ENCODE results near the gene ADGRD1.

The ADGRD1 gene

GRCh38 chr12:131097202-131098177 lies 143.8 kb downstream of the ADGRD1 start:
- no peaks in the 10 kb centered on the region for H3K4me1 ChIP-seq (ENCODE audit: control insufficient read depth, insufficient read depth, low read length)
- no peak overlapping the region for H3K9ac ChIP-seq (ENCODE audit: low read depth, low read length)

GRCh38 chr12:131098178-131098981 lies 144.7 kb downstream of the ADGRD1 start:
- no peaks in the 10 kb centered on the region for H3K36me3 ChIP-seq (ENCODE audit: insufficient read depth, low read length)
- H3K27me3 ChIP-seq (ENCODE audit: control insufficient read depth, insufficient read depth, low read length) = no peaks in the 10 kb centered on the region
- peaks cover 3% of the 10 kb centered on the region for H3K9me3 ChIP-seq (replicated peaks; ENCODE audit: low read length)
- no peaks in the 10 kb centered on the region for H3K4me1 ChIP-seq (ENCODE audit: control insufficient read depth, insufficient read depth, low read length)
- H3K9ac ChIP-seq (ENCODE audit: low read depth, low read length) = no peak overlapping the region
- no peak overlapping the region for H3K4me2 ChIP-seq (ENCODE audit: low read length)
- no peak overlapping the region for H3K4me3 ChIP-seq (ENCODE audit: low read length)

More at GRCh38 chr12:131097202-131098177, 143.8 kb downstream of the ADGRD1 start:
- Histone ChIP-seq H3K36me3 (ENCODE audit: insufficient read depth, low read length) (no peaks in the 10 kb centered on the region), H3K27me3 (ENCODE audit: control insufficient read depth, insufficient read depth, low read length) (no peaks in the 10 kb centered on the region), H3K4me2 (ENCODE audit: low read length) (no peak overlapping the region), H3K4me3 (ENCODE audit: low read length) (no peak overlapping the region), H3K9me3 (replicated peaks; ENCODE audit: low read length) (peaks cover 3% of the 10 kb centered on the region)

GRCh38 chr12:131100031-131100674 lies 146.4 kb downstream of the ADGRD1 start:
- H3K4me2 ChIP-seq (ENCODE audit: low read length) = no peak overlapping the region
- no peaks in the 10 kb centered on the region for H3K4me1 ChIP-seq (ENCODE audit: control insufficient read depth, insufficient read depth, low read length)
- H3K9me3 ChIP-seq (replicated peaks; ENCODE audit: low read length) = peaks cover 3% of the 10 kb centered on the region
- no peaks in the 10 kb centered on the region for H3K27me3 ChIP-seq (ENCODE audit: control insufficient read depth, insufficient read depth, low read length)
- H3K4me3 ChIP-seq (ENCODE audit: low read length) = no peak overlapping the region
- H3K9ac ChIP-seq (ENCODE audit: low read depth, low read length) = no peak overlapping the region
- H3K36me3 ChIP-seq (ENCODE audit: insufficient read depth, low read length) = no peaks in the 10 kb centered on the region

GRCh38 chr12:131101006-131101405 lies 147.3 kb downstream of the ADGRD1 start:
- Histone ChIP-seq H3K9ac (ENCODE audit: low read depth, low read length) (no peak overlapping the region), H3K4me1 (ENCODE audit: control insufficient read depth, insufficient read depth, low read length) (no peaks in the 10 kb centered on the region), H3K4me2 (ENCODE audit: low read length) (no peak overlapping the region), H3K36me3 (ENCODE audit: insufficient read depth, low read length) (no peaks in the 10 kb centered on the region), H3K27me3 (ENCODE audit: control insufficient read depth, insufficient read depth, low read length) (no peaks in the 10 kb centered on the region), H3K4me3 (ENCODE audit: low read length) (no peak overlapping the region), H3K9me3 (replicated peaks; ENCODE audit: low read length) (peaks cover 3% of the 10 kb centered on the region)

- H3K27me3 ChIP-seq (ENCODE audit: control insufficient read depth, insufficient read depth, low read length) = no peaks in the 10 kb centered on the region
- no peaks in the 10 kb centered on the region for H3K36me3 ChIP-seq (ENCODE audit: insufficient read depth, low read length)
- no peak overlapping the region for H3K4me3 ChIP-seq (ENCODE audit: low read length)
- no peak overlapping the region for H3K9ac ChIP-seq (ENCODE audit: low read depth, low read length)
- peaks cover 3% of the 10 kb centered on the region for H3K9me3 ChIP-seq (replicated peaks; ENCODE audit: low read length)
- H3K4me1 ChIP-seq (ENCODE audit: control insufficient read depth, insufficient read depth, low read length) = no peaks in the 10 kb centered on the region
- H3K4me2 ChIP-seq (ENCODE audit: low read length) = no peak overlapping the region
Observed at GRCh38 chr12:131101703-131102492, 148.2 kb downstream of the ADGRD1 start.

GRCh38 chr12:131102493-131102931 lies 148.8 kb downstream of the ADGRD1 start:
- Histone ChIP-seq H3K36me3 (ENCODE audit: insufficient read depth, low read length) (no peaks in the 10 kb centered on the region), H3K4me3 (ENCODE audit: low read length) (no peak overlapping the region), H3K4me1 (ENCODE audit: control insufficient read depth, insufficient read depth, low read length) (no peaks in the 10 kb centered on the region), H3K9me3 (replicated peaks; ENCODE audit: low read length) (peaks cover 3% of the 10 kb centered on the region), H3K4me2 (ENCODE audit: low read length) (no peak overlapping the region), H3K27me3 (ENCODE audit: control insufficient read depth, insufficient read depth, low read length) (no peaks in the 10 kb centered on the region), H3K9ac (ENCODE audit: low read depth, low read length) (no peak overlapping the region)

GRCh38 chr12:131102991-131103668 lies 149.4 kb downstream of the ADGRD1 start:
- no peak overlapping the region for H3K4me2 ChIP-seq (ENCODE audit: low read length)
- no peaks in the 10 kb centered on the region for H3K27me3 ChIP-seq (ENCODE audit: control insufficient read depth, insufficient read depth, low read length)
- no peak overlapping the region for H3K4me3 ChIP-seq (ENCODE audit: low read length)
- H3K9ac ChIP-seq (ENCODE audit: low read depth, low read length) = no peak overlapping the region
- H3K36me3 ChIP-seq (ENCODE audit: insufficient read depth, low read length) = no peaks in the 10 kb centered on the region
- H3K4me1 ChIP-seq (ENCODE audit: control insufficient read depth, insufficient read depth, low read length) = no peaks in the 10 kb centered on the region
- H3K9me3 ChIP-seq (replicated peaks; ENCODE audit: low read length) = peaks cover 3% of the 10 kb centered on the region

GRCh38 chr12:131103669-131104462 lies 150.2 kb downstream of the ADGRD1 start:
- Histone ChIP-seq H3K4me2 (ENCODE audit: low read length) (no peak overlapping the region), H3K9me3 (replicated peaks; ENCODE audit: low read length) (peaks cover 1% of the 10 kb centered on the region), H3K9ac (ENCODE audit: low read depth, low read length) (no peak overlapping the region), H3K27me3 (ENCODE audit: control insufficient read depth, insufficient read depth, low read length) (no peaks in the 10 kb centered on the region), H3K36me3 (ENCODE audit: insufficient read depth, low read length) (no peaks in the 10 kb centered on the region), H3K4me1 (ENCODE audit: control insufficient read depth, insufficient read depth, low read length) (no peaks in the 10 kb centered on the region), H3K4me3 (ENCODE audit: low read length) (no peak overlapping the region)

GRCh38 chr12:131104463-131105350 lies 151.0 kb downstream of the ADGRD1 start:
- H3K4me3 ChIP-seq (ENCODE audit: low read length) = no peak overlapping the region
- no peak overlapping the region for H3K4me2 ChIP-seq (ENCODE audit: low read length)
- H3K27me3 ChIP-seq (ENCODE audit: control insufficient read depth, insufficient read depth, low read length) = no peaks in the 10 kb centered on the region
- no peaks in the 10 kb centered on the region for H3K9me3 ChIP-seq (replicated peaks; ENCODE audit: low read length)
- no peak overlapping the region for H3K9ac ChIP-seq (ENCODE audit: low read depth, low read length)
- H3K4me1 ChIP-seq (ENCODE audit: control insufficient read depth, insufficient read depth, low read length) = no peaks in the 10 kb centered on the region
- H3K36me3 ChIP-seq (ENCODE audit: insufficient read depth, low read length) = no peaks in the 10 kb centered on the region

Data from skeletal muscle satellite cell (primary cell).